ENCODE measurements around the gene STAG3. TPM values are rescaled to one million over a fixed set of nuclear protein-coding genes. Genes with fewer than 3 reads are reported as not detected.
A peak's percentile ranks its signal among the peaks of the same experiment; 100 is the strongest.

STAG3 gene
- total and polyA plus RNA-seq, 9 of the 15 experiments (the other 6 are each of a cell fraction or from before 2014, with no cell fraction given) = 0.54 to 2.5 (median 1.7) TPM

- TF ChIP-seq THAP12 (CRISPR knock-in tag; IDR thresholded peaks at IDR 0.05) (0 out of 2 replicates have a peak, but pooled peaks have one; percentile 15), ARID3B (CRISPR knock-in tag; IDR thresholded peaks at IDR 0.05; ENCODE audit: borderline replicate concordance) (0 out of 2 replicates have a peak, but pooled peaks have one; percentile 19), TOE1 (IDR thresholded peaks at IDR 0.05; ENCODE audit: borderline replicate concordance) (peak; percentile 53; the same call in 1 of the 2 replicates), TOE1 (CRISPR knock-in tag; IDR thresholded peaks at IDR 0.05; ENCODE audit: borderline replicate concordance, low read depth) (no peak), FOSL1 (tag; conservative IDR thresholded peaks at IDR 0.05) (peak; percentile 51), TFAM (CRISPR knock-in tag; conservative IDR thresholded peaks at IDR 0.05) (no peak), ZNF407 (IDR thresholded peaks at IDR 0.05; ENCODE audit: low read depth) (no peak), TAF9B (IDR thresholded peaks at IDR 0.05; ENCODE audit: partially characterized antibody) (no peak), POLR2G (IDR thresholded peaks at IDR 0.05; ENCODE audit: low read depth, low read length) (peak; percentile 94), CREB3L1 (IDR thresholded peaks at IDR 0.05; ENCODE audit: borderline replicate concordance, low read depth) (peak; percentile 41; the same call in 1 of the 2 replicates)
Observed at GRCh38 chr7:100158229-100159098, 19.3 kb upstream of the STAG3 start, which contains the start of gene TRAPPC14 (continued).

Data from K562 (cell line).